Body of pancreas (tissue), 4 donors: Measurements from ENCODE around the gene CAMK1D. TPM values are rescaled to one million over a fixed set of nuclear protein-coding genes. Genes with fewer than 3 reads are reported as not detected.

Source experiments
- ATAC-seq: fragments of 150-250 bp; one replicate; pipeline ENCODE4 v1.9.1; 2016
- DNase-seq, 4 donors: peaks; one replicate each; pipeline ENCODE4 v3.0.0-alpha.2; 2019
- H3K27ac ChIP-seq, 4 donors: fragments of 200-600 bp; sonication (generic); 1 replicate in 3 of 4; 2 replicates in 1 of 4; pipeline versions ENCODE4 v1.5.1 to v1.6.1; 2016 to 2019; ENCODE audit warnings: mild to moderate bottlenecking in 1 of 4, mixed read lengths in 1 of 4, moderate library complexity in 1 of 4
- H3K27me3 ChIP-seq, 2 donors: fragments of 200-600 bp; sonication (generic); one replicate each; pipeline ENCODE4 v1.6.0; 2016; ENCODE audit warnings: mild to moderate bottlenecking in 1 of 2
- H3K36me3 ChIP-seq, 2 donors: fragments of 200-600 bp; sonication (generic); replicated peaks in 1 of 2; 2 replicates each; pipeline ENCODE4 v1.5.1; 2016; ENCODE audit warnings: low read depth in 2 of 2; ENCODE audit not compliant: insufficient read depth in 1 of 2
- H3K4me1 ChIP-seq: fragments of 200-600 bp; sonication (generic); one replicate; pipeline ENCODE4 v1.6.0; 2016
- H3K4me3 ChIP-seq, 2 donors: fragments of 200-600 bp; sonication (generic); 1 replicate in 1 of 2; 2 replicates in 1 of 2; pipeline ENCODE4 v1.5.1; 2016 to 2019
- H3K9me3 ChIP-seq, 3 donors: fragments of 200-600 bp; sonication (generic); 1 replicate in 2 of 3; 2 replicates in 1 of 3; pipeline ENCODE4 v1.5.1; 2016
- POLR2A ChIP-seq, 3 donors: fragments of 450-650 bp; IDR thresholded peaks; one replicate each; pipeline ENCODE4 v1.6.1; 2016; ENCODE audit warnings: antibody characterized with exemption in 3 of 3, mild to moderate bottlenecking in 2 of 3
- WGBS, 2 donors: methylation state at CpG; one replicate each; pipeline ENCODE4 v1.1.5; 2017; 5-methylcytosine and 5-hydroxymethylcytosine counted together
- intact Hi-C: fragments of 100-400 bp; cut with DNase I; formaldehyde crosslinking; loops from one replicate; pipeline ENCODE4 v1.15.1; 2023
- total RNA-seq, 2 donors: library from RNA; depleted of rRNA; stranded (reverse); fragments of >200 nt; gene quantifications; one replicate each; pipeline ENCODE4 v1.1.0, GENCODE V29; 2016
- TF ChIP-seq, protein P1 (sequence below), 7 experiments: fragments of 450-650 bp in 4 of 7; fragments of 200-600 bp in 3 of 7; sonication (generic) in 3 of 7; IDR thresholded peaks; one replicate each; pipeline ENCODE4 v1.5.1; 2016 to 2019; ENCODE audit warnings: antibody characterized with exemption in 7 of 7

CAMK1D gene
- total RNA-seq, 2 donors from 2014 or later = 12.5 to 14.2 TPM

DNA sequence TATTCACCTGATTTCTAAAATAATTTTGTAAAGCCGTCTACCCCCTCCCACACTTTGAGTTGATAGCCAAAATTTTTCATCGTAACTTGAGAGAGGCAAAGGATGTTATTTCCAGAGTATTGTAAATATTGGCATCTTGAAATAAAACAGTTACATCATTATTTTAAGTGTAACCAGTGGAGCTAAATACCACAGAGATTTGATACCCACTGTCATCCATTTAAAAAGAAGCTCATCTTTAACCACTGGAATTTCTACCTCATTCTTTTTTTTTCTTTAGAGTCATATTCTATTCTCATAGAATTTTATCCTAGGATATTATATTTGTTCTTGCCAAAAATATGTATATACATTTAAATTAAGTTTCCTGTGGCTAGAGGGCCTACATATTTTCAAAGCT, 48.6 kb downstream of the CAMK1D start:
- Histone ChIP-seq H3K4me1 (peaks cover 18% of the 10 kb centered on the region), H3K27me3 (no peaks in the 10 kb centered on the region), H3K4me3 (no peak overlapping the region), H3K36me3 (no peaks in the 10 kb centered on the region), H3K9me3 (no peaks in the 10 kb centered on the region), H3K27ac (no peak overlapping the region)
- WGBS, 2 donors = 49 to 59% methylated on average over 2 of the region's 2 CpGs
- TF ChIP-seq, protein P1, sequence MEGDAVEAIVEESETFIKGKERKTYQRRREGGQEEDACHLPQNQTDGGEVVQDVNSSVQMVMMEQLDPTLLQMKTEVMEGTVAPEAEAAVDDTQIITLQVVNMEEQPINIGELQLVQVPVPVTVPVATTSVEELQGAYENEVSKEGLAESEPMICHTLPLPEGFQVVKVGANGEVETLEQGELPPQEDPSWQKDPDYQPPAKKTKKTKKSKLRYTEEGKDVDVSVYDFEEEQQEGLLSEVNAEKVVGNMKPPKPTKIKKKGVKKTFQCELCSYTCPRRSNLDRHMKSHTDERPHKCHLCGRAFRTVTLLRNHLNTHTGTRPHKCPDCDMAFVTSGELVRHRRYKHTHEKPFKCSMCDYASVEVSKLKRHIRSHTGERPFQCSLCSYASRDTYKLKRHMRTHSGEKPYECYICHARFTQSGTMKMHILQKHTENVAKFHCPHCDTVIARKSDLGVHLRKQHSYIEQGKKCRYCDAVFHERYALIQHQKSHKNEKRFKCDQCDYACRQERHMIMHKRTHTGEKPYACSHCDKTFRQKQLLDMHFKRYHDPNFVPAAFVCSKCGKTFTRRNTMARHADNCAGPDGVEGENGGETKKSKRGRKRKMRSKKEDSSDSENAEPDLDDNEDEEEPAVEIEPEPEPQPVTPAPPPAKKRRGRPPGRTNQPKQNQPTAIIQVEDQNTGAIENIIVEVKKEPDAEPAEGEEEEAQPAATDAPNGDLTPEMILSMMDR (IDR thresholded peaks at IDR 0.05) = no peak
- TF ChIP-seq POLR2A (IDR thresholded peaks at IDR 0.05) = no peak
- intact Hi-C loops = no loop called here
- DNase-seq (no peak), ATAC-seq (no peak)

DNA sequence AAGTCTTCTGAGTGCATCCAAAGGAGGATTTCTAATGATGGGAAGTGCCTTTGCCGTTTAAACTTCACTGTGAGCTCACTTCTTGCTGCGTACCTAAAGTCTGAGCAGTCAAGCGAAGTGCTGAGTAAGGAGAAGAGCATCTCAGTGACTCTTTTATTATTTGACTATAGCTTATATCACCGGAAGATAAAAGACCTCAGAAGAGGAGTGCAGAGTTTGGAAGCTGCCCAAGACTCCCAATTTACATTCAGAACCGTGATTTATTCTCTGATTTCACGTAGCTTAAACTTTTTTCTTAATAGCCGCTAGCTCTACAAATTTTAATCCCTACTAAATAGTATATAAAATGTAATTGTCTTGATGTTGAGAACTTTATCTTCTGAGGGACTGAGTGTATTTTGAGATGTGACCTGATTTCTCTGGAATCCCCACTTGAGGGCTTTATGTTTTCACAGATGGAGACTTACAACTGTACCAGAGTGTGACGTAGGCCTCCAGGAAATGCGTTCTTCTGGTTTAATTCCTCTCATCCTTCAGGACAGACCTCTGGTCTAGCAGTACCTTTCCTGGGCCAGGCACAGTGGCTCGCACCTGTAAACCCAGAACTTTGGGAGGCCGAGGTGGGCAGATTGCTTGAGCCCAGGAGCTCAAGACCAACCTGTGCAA, 51.1 kb downstream of the CAMK1D start:
- TF ChIP-seq, protein P1 (IDR thresholded peaks at IDR 0.05) = no peak
- TF ChIP-seq POLR2A (IDR thresholded peaks at IDR 0.05) = no peak
- no peak for DNase-seq

DNA sequence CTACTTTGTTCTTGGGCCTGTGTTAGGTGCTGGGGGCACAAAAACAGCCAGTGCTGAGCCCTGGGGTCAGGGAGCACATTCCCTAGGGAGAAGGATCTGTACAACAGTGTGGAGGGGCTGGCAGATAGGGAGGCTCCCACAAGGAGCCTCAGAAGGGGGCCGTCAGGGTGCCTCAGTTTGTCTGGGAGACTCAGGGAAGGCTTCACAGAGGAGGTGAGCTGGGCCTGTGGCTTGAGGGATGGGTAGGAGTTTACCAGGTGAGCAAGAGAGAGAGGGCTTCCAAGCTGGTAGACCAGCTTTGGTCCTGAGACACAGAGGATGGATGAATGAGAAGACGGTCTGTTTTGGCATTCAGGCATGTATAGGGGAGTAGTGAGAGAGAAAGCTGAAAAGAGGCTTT, 52.1 kb downstream of the CAMK1D start:
- no peak for ATAC-seq
- no peak overlapping the region for H3K27ac ChIP-seq
- no peaks in the 10 kb centered on the region for H3K27me3 ChIP-seq
- intact Hi-C loops = no loop called here
- H3K9me3 ChIP-seq = no peaks in the 10 kb centered on the region
- TF ChIP-seq POLR2A (IDR thresholded peaks at IDR 0.05) = no peak
- TF ChIP-seq, protein P1 (IDR thresholded peaks at IDR 0.05) = no peak
- no peaks in the 10 kb centered on the region for H3K36me3 ChIP-seq
- DNase-seq = no peak
- H3K4me1 ChIP-seq = peaks cover 31% of the 10 kb centered on the region
- WGBS, 2 donors = 94 to 97% methylated on average over 2 of the region's 2 CpGs
- no peak overlapping the region for H3K4me3 ChIP-seq

More for the DNA sequence above, 51.1 kb downstream of the CAMK1D start:
- Histone ChIP-seq H3K36me3 (no peaks in the 10 kb centered on the region), H3K27ac (no peak overlapping the region), H3K4me3 (no peak overlapping the region), H3K4me1 (peaks cover 26% of the 10 kb centered on the region), H3K9me3 (no peaks in the 10 kb centered on the region), H3K27me3 (no peaks in the 10 kb centered on the region)
- intact Hi-C loops = no loop called here
- WGBS, 2 donors = 93 to 96% methylated on average over 11 of the region's 11 CpGs
- ATAC-seq = no peak

DNA sequence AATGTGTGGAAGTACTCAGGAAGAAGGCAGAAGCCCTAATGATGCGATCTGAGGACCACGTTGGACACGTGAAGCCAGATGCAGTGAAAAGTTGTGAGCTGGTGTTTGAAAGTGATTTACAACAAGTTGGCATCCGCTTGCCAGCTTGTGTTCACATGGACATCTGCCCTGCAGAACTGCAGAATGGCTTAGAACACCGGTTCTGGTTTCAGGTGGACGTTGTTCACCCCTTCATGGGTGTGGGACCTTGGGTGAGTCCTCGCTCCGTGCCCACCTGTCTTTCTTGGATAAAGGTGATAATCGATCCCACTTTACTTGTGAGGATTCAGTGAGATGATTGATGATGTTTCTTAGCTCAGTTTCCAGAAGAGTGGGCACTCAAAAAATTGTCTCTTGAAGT, 53.8 kb downstream of the CAMK1D start:
- WGBS, 2 donors = 92 to 93% methylated on average over 9 of the region's 9 CpGs
- no peaks in the 10 kb centered on the region for H3K36me3 ChIP-seq
- ATAC-seq (no peak), DNase-seq (no peak)
- TF ChIP-seq, protein P1 (IDR thresholded peaks at IDR 0.05) = no peak
- TF ChIP-seq POLR2A (IDR thresholded peaks at IDR 0.05) = no peak
- no peak overlapping the region for H3K27ac ChIP-seq
- H3K4me3 ChIP-seq = no peak overlapping the region
- no peaks in the 10 kb centered on the region for H3K27me3 ChIP-seq
- intact Hi-C loops = no loop called here
- H3K4me1 ChIP-seq = peaks cover 29% of the 10 kb centered on the region
- no peaks in the 10 kb centered on the region for H3K9me3 ChIP-seq
